HepG2 (cell line): ENCODE results near the gene NUP107. TPM values are rescaled to one million over a fixed set of nuclear protein-coding genes. Genes with fewer than 3 reads are reported as not detected.

Source experiments
- GABPA ChIP-seq, 2 experiments: IDR thresholded peaks; 2 replicates each; pipeline ENCODE4 v1.6.1; 2011 to 2016; ENCODE audit warnings: low read depth in 2 of 2, low read length in 1 of 2, missing biosample characterization in 1 of 2, missing genetic modification characterization in 1 of 2
- HOXA3 ChIP-seq: sonication (generic); formaldehyde crosslinking; IDR thresholded peaks from 2 replicates; pipeline ENCODE4 v1.5.0; 2020; ENCODE audit warnings: missing genetic modification reagents
- KAT7 ChIP-seq: IDR thresholded peaks from 2 replicates; pipeline ENCODE4 v1.6.1; 2018; ENCODE audit warnings: borderline replicate concordance, missing compliant biosample characterization
- KLF11 ChIP-seq: IDR thresholded peaks from 2 replicates; pipeline ENCODE4 v1.6.1; 2016; ENCODE audit warnings: missing compliant biosample characterization
- U2AF1 ChIP-seq: fragments of 200-400 bp; formaldehyde crosslinking; optimal IDR thresholded peaks from 2 replicates; pipeline ENCODE3; 2017; ENCODE audit warnings: mild to moderate bottlenecking, low read depth, low read length
- ZNF260 ChIP-seq: sonication (generic); formaldehyde crosslinking; IDR thresholded peaks from 2 replicates; pipeline ENCODE4 v1.4.0; 2020; ENCODE audit warnings: missing genetic modification reagents, low read depth, mild to moderate bottlenecking, borderline replicate concordance
- ZNF292 ChIP-seq: sonication (generic); formaldehyde crosslinking; IDR thresholded peaks from 2 replicates; pipeline ENCODE4 v1.8.1; 2022; ENCODE audit warnings: mild to moderate bottlenecking, low read depth, missing genetic modification reagents, borderline replicate concordance
- ZNF335 ChIP-seq: sonication (generic); formaldehyde crosslinking; IDR thresholded peaks from 2 replicates; pipeline ENCODE4 v1.4.0; 2020; ENCODE audit warnings: missing genetic modification reagents
- polyA plus RNA-seq, 8 experiments: library from polyadenylated mRNA; depleted of rRNA in 3 of 8; stranded (reverse) in 7 of 8; unstranded in 1 of 8; fragments of >200 nt; fragmentation: Illumina TruSeq in 4 of 8; extraction: Trizol in 4 of 8; gene quantifications; 2 replicates each; pipeline versions ENCODE4 v1.2.1 to v1.2.3, GENCODE V29; 2011 to 2016; ENCODE audit warnings: low read depth in 4 of 8, missing spikeins in 1 of 8, mixed read lengths in 1 of 8; ENCODE audit not compliant: insufficient read depth in 1 of 8
- total RNA-seq, 5 experiments: library from RNA; depleted of rRNA; stranded (reverse); fragments of >200 nt; fragmentation: Illumina TruSeq; extraction: Trizol; gene quantifications; 2 replicates each; pipeline ENCODE4 v1.2.3, GENCODE V29; 2016; ENCODE audit warnings: low read depth in 1 of 5
- TF ChIP-seq, protein P1 (sequence below): sonication (generic); formaldehyde crosslinking; conservative IDR thresholded peaks from 2 replicates; pipeline ENCODE4 v1.4.0; 2020; ENCODE audit warnings: missing genetic modification reagents
- TF ChIP-seq, protein P2 (sequence below): IDR thresholded peaks from 2 replicates; pipeline ENCODE4 v1.6.1; 2012; ENCODE audit warnings: inconsistent platforms
- TF ChIP-seq, protein P3 (sequence below): sonication (generic); formaldehyde crosslinking; IDR thresholded peaks from one replicate; pipeline ENCODE4 v1.5.1; 2020; ENCODE audit warnings: mild to moderate bottlenecking, missing genetic modification reagents; ENCODE audit errors: not compliant biosample characterization
- TF ChIP-seq, protein P4 (sequence below): sonication (generic); formaldehyde crosslinking; conservative IDR thresholded peaks from 2 replicates; pipeline ENCODE4 v1.5.0; 2020; ENCODE audit warnings: missing genetic modification reagents

NUP107 gene
- total and polyA plus RNA-seq, 2 of the 13 experiments (the other 11 are each of a cell fraction or from before 2014, with no cell fraction given) = 54.7 to 100 TPM

DNA sequence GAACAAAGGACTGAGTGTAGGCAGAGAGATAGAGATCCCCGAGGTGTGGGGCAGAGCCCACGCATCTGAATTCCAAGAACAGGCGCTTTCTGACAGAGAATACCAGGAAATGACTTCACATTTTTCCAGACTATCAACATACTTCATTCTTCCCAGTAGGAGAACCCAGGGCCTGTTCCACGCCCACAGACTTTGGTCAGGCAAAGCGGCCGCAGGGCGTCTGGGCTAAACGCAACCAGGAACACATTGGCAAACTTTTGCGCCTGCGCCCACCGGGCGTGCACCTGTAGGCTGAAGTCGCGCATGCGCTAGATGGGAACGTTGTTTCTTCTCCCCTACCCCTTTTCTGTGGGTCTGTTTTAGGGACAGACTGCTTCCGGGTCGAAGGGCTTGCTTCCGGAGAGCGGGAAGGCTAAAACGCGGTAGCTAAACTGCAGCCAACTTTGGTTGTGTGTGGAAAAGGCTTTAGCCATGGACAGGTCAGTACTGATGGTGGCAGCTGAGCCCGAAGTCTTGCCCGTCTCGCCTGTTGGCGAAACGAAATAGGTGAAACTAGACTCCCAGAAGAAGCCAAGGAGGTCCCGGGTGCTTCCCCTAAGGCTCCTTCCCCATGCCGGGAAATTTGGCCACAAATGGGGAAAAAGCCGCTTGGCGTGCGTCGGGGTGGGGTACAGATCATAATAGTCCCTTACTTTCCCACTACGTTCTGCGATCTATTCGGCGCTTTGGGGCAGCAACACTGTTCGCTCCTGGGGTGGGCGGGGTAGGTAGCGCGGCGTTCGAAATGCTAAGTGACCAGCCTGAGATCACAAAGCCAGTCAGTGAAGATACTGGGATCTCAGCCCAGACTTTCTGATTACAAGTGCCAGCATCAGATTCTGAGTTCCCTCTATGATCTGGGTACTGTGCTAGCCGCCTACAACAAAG, at the start of gene NUP107 (continued):
- TF ChIP-seq, protein P1, sequence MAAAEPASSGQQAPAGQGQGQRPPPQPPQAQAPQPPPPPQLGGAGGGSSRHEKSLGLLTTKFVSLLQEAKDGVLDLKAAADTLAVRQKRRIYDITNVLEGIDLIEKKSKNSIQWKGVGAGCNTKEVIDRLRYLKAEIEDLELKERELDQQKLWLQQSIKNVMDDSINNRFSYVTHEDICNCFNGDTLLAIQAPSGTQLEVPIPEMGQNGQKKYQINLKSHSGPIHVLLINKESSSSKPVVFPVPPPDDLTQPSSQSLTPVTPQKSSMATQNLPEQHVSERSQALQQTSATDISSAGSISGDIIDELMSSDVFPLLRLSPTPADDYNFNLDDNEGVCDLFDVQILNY = peak; percentile 98
- TF ChIP-seq, protein P2, sequence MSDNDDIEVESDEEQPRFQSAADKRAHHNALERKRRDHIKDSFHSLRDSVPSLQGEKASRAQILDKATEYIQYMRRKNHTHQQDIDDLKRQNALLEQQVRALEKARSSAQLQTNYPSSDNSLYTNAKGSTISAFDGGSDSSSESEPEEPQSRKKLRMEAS = peak; percentile 88
- TF ChIP-seq, protein P3, sequence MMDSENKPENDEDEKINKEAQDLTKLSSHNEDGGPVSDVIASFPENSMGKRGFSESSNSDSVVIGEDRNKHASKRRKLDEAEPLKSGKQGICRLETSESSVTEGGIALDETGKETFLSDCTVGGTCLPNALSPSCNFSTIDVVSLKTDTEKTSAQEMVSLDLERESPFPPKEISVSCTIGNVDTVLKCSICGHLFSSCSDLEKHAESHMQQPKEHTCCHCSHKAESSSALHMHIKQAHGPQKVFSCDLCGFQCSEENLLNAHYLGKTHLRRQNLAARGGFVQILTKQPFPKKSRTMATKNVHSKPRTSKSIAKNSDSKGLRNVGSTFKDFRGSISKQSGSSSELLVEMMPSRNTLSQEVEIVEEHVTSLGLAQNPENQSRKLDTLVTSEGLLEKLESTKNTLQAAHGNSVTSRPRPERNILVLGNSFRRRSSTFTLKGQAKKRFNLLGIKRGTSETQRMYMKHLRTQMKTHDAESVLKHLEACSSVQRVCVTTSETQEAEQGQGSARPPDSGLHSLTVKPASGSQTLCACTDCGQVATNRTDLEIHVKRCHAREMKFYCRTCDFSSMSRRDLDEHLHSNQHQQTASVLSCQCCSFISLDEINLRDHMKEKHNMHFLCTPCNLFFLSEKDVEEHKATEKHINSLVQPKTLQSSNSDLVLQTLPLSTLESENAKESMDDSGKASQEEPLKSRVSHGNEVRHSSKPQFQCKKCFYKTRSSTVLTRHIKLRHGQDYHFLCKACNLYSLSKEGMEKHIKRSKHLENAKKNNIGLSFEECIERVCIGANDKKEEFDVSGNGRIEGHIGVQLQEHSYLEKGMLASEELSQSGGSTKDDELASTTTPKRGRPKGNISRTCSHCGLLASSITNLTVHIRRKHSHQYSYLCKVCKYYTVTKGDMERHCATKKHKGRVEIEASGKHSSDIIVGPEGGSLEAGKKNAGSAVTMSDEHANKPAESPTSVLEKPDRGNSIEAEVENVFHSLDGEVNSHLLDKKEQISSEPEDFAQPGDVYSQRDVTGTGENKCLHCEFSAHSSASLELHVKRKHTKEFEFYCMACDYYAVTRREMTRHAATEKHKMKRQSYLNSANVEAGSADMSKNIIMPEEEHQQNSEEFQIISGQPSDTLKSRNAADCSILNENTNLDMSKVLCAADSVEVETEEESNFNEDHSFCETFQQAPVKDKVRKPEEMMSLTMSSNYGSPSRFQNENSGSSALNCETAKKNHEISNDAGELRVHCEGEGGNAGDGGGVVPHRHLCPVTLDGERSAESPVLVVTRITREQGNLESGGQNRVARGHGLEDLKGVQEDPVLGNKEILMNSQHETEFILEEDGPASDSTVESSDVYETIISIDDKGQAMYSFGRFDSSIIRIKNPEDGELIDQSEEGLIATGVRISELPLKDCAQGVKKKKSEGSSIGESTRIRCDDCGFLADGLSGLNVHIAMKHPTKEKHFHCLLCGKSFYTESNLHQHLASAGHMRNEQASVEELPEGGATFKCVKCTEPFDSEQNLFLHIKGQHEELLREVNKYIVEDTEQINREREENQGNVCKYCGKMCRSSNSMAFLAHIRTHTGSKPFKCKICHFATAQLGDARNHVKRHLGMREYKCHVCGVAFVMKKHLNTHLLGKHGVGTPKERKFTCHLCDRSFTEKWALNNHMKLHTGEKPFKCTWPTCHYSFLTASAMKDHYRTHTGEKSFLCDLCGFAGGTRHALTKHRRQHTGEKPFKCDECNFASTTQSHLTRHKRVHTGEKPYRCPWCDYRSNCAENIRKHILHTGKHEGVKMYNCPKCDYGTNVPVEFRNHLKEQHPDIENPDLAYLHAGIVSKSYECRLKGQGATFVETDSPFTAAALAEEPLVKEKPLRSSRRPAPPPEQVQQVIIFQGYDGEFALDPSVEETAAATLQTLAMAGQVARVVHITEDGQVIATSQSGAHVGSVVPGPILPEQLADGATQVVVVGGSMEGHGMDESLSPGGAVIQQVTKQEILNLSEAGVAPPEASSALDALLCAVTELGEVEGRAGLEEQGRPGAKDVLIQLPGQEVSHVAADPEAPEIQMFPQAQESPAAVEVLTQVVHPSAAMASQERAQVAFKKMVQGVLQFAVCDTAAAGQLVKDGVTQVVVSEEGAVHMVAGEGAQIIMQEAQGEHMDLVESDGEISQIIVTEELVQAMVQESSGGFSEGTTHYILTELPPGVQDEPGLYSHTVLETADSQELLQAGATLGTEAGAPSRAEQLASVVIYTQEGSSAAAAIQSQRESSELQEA = peak; percentile 56
- TF ChIP-seq ZNF260 (CRISPR knock-in tag) (no peak), KAT7 (CRISPR knock-in tag) (peak; percentile 96), U2AF1 (no peak), ZNF335 (peak; percentile 90), HOXA3 (CRISPR knock-in tag) (peak; percentile 93; the same call in 1 of the 2 replicates), ZNF292 (CRISPR knock-in tag) (no peak), KLF11 (peak; percentile 84; the same call in 1 of the 2 replicates), GABPA (IDR thresholded peaks at IDR 0.05; ENCODE audit: low read depth, low read length) (peak; percentile 100), GABPA (CRISPR knock-in tag; IDR thresholded peaks at IDR 0.05; ENCODE audit: low read depth) (peak; percentile 100)
- TF ChIP-seq, protein P4, sequence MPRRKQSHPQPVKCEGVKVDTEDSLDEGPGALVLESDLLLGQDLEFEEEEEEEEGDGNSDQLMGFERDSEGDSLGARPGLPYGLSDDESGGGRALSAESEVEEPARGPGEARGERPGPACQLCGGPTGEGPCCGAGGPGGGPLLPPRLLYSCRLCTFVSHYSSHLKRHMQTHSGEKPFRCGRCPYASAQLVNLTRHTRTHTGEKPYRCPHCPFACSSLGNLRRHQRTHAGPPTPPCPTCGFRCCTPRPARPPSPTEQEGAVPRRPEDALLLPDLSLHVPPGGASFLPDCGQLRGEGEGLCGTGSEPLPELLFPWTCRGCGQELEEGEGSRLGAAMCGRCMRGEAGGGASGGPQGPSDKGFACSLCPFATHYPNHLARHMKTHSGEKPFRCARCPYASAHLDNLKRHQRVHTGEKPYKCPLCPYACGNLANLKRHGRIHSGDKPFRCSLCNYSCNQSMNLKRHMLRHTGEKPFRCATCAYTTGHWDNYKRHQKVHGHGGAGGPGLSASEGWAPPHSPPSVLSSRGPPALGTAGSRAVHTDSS (CRISPR knock-in tag) = no peak
